ENCODE measurements around the gene EME2. TPM values are rescaled to one million over a fixed set of nuclear protein-coding genes. Genes with fewer than 3 reads are reported as not detected.
"Not testable (repeated sequence)": the region's sequence is repeated elsewhere in the genome, so short reads cannot be mapped to it uniquely, and the experiment has no call there.

The EME2 gene
- 1.5 TPM for polyA plus RNA-seq

GRCh38 chr16:1772362-1772907, at the start of gene EME2:
EME2 (plus strand) TSS chr16:1772810; CDS start chr16:1773228, 418 bp downstream.
- Mint-ChIP-seq H3K4me1 (peaks cover 6 to 15% (median 8%) of the 10 kb centered on the region in 3 donors), H3K4me3 (peak within 1 kb of the TSS; percentile 94 to 99 (median 95)), H3K27me3 (no peaks in the 10 kb centered on the region), H3K27ac (peak within 1 kb of the TSS; percentile 95 to 99 (median 98)), H3K9me3 (no peaks in the 10 kb centered on the region), H3K36me3 (no peaks in the 10 kb centered on the region)

- Mint-ChIP-seq H3K27me3 (no peaks in the 10 kb centered on the region), H3K4me3 (peak overlapping the region in 3 of 4 donors; percentile 42 to 78 (median 76)), H3K4me1 (peaks cover 32 to 38% (median 38%) of the 10 kb centered on the region in 3 donors), H3K27ac (peak overlapping the region; percentile 85 to 92 (median 86)), H3K36me3 (peaks cover 7% of the 10 kb centered on the region), H3K9me3 (no peaks in the 10 kb centered on the region)
Observed at GRCh38 chr16:1723450-1724147, 49.0 kb upstream of the EME2 start.

GRCh38 chr16:1724491-1724890, 48.1 kb upstream of the EME2 start:
- Mint-ChIP-seq H3K4me1 (peaks cover 23 to 31% (median 31%) of the 10 kb centered on the region in 3 donors), H3K27ac (no peak overlapping the region), H3K4me3 (no peak overlapping the region)

GRCh38 chr16:1726661-1727502, 45.7 kb upstream of the EME2 start:
- H3K4me3 Mint-ChIP-seq = peak overlapping the region in 1 of 4 donors; percentile 34
- peaks cover 0 to 1% (median 0%) of the 10 kb centered on the region in 3 donors for H3K9me3 Mint-ChIP-seq
- H3K27me3 Mint-ChIP-seq = no peaks in the 10 kb centered on the region
- peak overlapping the region; percentile 51 to 90 (median 80) for H3K27ac Mint-ChIP-seq
- peaks cover 12 to 23% (median 19%) of the 10 kb centered on the region in 3 donors for H3K4me1 Mint-ChIP-seq
- peaks cover 5% of the 10 kb centered on the region for H3K36me3 Mint-ChIP-seq

More at GRCh38 chr16:1724491-1724890, 48.1 kb upstream of the EME2 start:
- Mint-ChIP-seq H3K27me3 (no peaks in the 10 kb centered on the region), H3K9me3 (peaks cover 0 to 1% (median 0%) of the 10 kb centered on the region in 3 donors), H3K36me3 (peaks cover 7% of the 10 kb centered on the region)

- Mint-ChIP-seq H3K27me3 (no peaks in the 10 kb centered on the region), H3K4me3 (no peak overlapping the region), H3K4me1 (peaks cover 7 to 19% (median 13%) of the 10 kb centered on the region in 3 donors), H3K36me3 (peaks cover 5% of the 10 kb centered on the region), H3K9me3 (peaks cover 0 to 1% (median 0%) of the 10 kb centered on the region in 3 donors), H3K27ac (peak overlapping the region in 1 of 3 donors; percentile 80)
Observed at GRCh38 chr16:1727651-1728624, 44.7 kb upstream of the EME2 start.

GRCh38 chr16:1729026-1729425, 43.6 kb upstream of the EME2 start:
- peaks cover 0 to 1% (median 0%) of the 10 kb centered on the region in 3 donors for H3K9me3 Mint-ChIP-seq
- H3K4me3 Mint-ChIP-seq = no peak overlapping the region
- H3K4me1 Mint-ChIP-seq = peaks cover 0 to 11% (median 4%) of the 10 kb centered on the region in 3 donors
- peaks cover 5% of the 10 kb centered on the region for H3K36me3 Mint-ChIP-seq
- no peak overlapping the region for H3K27ac Mint-ChIP-seq
- H3K27me3 Mint-ChIP-seq = no peaks in the 10 kb centered on the region

GRCh38 chr16:1729445-1729844, 43.2 kb upstream of the EME2 start:
- Mint-ChIP-seq H3K27me3 (no peaks in the 10 kb centered on the region), H3K9me3 (peaks cover 0 to 1% (median 0%) of the 10 kb centered on the region in 3 donors), H3K4me3 (no peak overlapping the region), H3K36me3 (peaks cover 5% of the 10 kb centered on the region), H3K27ac (peak overlapping the region in 1 of 3 donors; percentile 46), H3K4me1 (peaks cover 0 to 11% (median 4%) of the 10 kb centered on the region in 3 donors)

GRCh38 chr16:1731073-1731472, 41.5 kb upstream of the EME2 start:
- Mint-ChIP-seq H3K27ac (peak overlapping the region in 1 of 3 donors; percentile 45), H3K4me1 (peaks cover 0 to 9% (median 4%) of the 10 kb centered on the region in 3 donors), H3K27me3 (no peaks in the 10 kb centered on the region), H3K36me3 (peaks cover 5% of the 10 kb centered on the region), H3K9me3 (peaks cover 0 to 1% (median 0%) of the 10 kb centered on the region in 3 donors), H3K4me3 (no peak overlapping the region)

GRCh38 chr16:1731603-1732002, 41.0 kb upstream of the EME2 start:
- H3K27ac Mint-ChIP-seq = peak overlapping the region in 2 of 3 donors; percentile 77 to 78
- H3K27me3 Mint-ChIP-seq = no peaks in the 10 kb centered on the region
- H3K4me1 Mint-ChIP-seq = peaks cover 0 to 7% (median 4%) of the 10 kb centered on the region in 3 donors
- peaks cover 0 to 1% (median 0%) of the 10 kb centered on the region in 3 donors for H3K9me3 Mint-ChIP-seq
- H3K4me3 Mint-ChIP-seq = peak overlapping the region in 1 of 4 donors; percentile 33
- H3K36me3 Mint-ChIP-seq = peaks cover 5% of the 10 kb centered on the region

- H3K9me3 Mint-ChIP-seq = peaks cover 0 to 1% (median 0%) of the 10 kb centered on the region in 3 donors
- H3K36me3 Mint-ChIP-seq = peaks cover 5% of the 10 kb centered on the region
- H3K27me3 Mint-ChIP-seq = no peaks in the 10 kb centered on the region
- peak overlapping the region in 2 of 3 donors; percentile 77 to 78 for H3K27ac Mint-ChIP-seq
- peaks cover 0 to 4% (median 1%) of the 10 kb centered on the region in 3 donors for H3K4me1 Mint-ChIP-seq
- peak overlapping the region in 1 of 4 donors; percentile 33 for H3K4me3 Mint-ChIP-seq
Observed at GRCh38 chr16:1732071-1732470, 40.5 kb upstream of the EME2 start.

GRCh38 chr16:1732551-1732987, 40.0 kb upstream of the EME2 start:
- not testable (repeated sequence) for H3K27me3 Mint-ChIP-seq, H3K4me3 Mint-ChIP-seq, H3K36me3 Mint-ChIP-seq, H3K4me1 Mint-ChIP-seq, H3K9me3 Mint-ChIP-seq
- peak overlapping the region in 1 of 3 donors; percentile 63 for H3K27ac Mint-ChIP-seq

- Mint-ChIP-seq H3K27me3 (no peaks in the 10 kb centered on the region), H3K27ac (no peak overlapping the region), H3K36me3 (no peaks in the 10 kb centered on the region), H3K4me1 (no peaks in the 10 kb centered on the region), H3K4me3 (no peak overlapping the region), H3K9me3 (peaks cover 0 to 1% (median 0%) of the 10 kb centered on the region in 3 donors)
Observed at GRCh38 chr16:1734123-1734522, 38.5 kb upstream of the EME2 start.

GRCh38 chr16:1734816-1735215, 37.8 kb upstream of the EME2 start:
- H3K27me3 Mint-ChIP-seq = no peaks in the 10 kb centered on the region
- no peaks in the 10 kb centered on the region for H3K36me3 Mint-ChIP-seq
- H3K4me3 Mint-ChIP-seq = no peak overlapping the region
- H3K27ac Mint-ChIP-seq = peak overlapping the region in 1 of 3 donors; percentile 12
- no peaks in the 10 kb centered on the region for H3K4me1 Mint-ChIP-seq
- no peaks in the 10 kb centered on the region for H3K9me3 Mint-ChIP-seq

GRCh38 chr16:1740234-1740633, 32.4 kb upstream of the EME2 start:
- no peak overlapping the region for H3K4me3 Mint-ChIP-seq
- no peaks in the 10 kb centered on the region for H3K36me3 Mint-ChIP-seq
- H3K4me1 Mint-ChIP-seq = no peaks in the 10 kb centered on the region

More at GRCh38 chr16:1740234-1740633, 32.4 kb upstream of the EME2 start:
- Mint-ChIP-seq H3K27ac (no peak overlapping the region), H3K27me3 (no peaks in the 10 kb centered on the region), H3K9me3 (no peaks in the 10 kb centered on the region)

Data from IgD-negative memory B cell (primary cell).